Measurements from ENCODE around the gene PRADC1. TPM values are rescaled to one million over a fixed set of nuclear protein-coding genes. Genes with fewer than 3 reads are reported as not detected.

PRADC1 gene
- total and polyA plus RNA-seq, 2 donors (not counting 3 experiments of a cell fraction or from before 2014, with no cell fraction given) = 19.6 to 32.7 TPM

DNA sequence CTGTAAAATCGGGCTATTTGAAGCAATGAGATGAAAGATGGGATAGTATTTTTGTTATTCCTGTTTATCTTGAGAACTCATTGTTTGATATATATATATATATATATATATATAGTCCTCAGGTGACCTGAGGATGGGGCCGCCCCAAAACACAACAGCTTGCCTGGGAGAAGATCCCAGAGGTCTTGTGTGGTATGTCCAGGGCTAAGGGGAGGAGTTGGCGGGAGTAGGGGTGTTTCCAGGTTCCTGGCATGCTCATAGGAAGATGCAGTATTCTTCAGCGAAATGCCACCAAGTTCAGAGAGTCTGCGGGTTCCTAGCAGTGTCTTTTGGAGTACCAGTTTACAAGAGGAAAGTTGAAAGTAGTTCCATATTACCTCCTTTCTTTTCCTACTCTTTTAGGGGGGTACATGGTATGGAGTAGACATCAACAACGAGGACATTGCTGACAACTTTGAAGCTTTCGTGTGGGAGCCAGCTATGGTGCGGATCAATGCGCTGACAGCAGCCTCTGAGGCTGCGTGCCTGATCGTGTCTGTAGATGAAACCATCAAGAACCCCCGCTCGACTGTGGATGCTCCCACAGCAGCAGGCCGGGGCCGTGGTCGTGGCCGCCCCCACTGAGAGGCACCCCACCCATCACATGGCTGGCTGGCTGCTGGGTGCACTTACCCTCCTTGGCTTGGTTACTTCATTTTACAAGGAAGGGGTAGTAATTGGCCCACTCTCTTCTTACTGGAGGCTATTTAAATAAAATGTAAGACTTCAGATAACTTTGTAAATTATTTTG lies 19.4 kb upstream of the PRADC1 start:
- BruUV-seq (replicated peaks) = no TSS peak
- H3K9me1 ChIP-seq (replicated peaks; ENCODE audit: control insufficient read depth, extremely low read depth, insufficient read depth, low read length) = no peaks in the 10 kb centered on the region
- H3K4me3 ChIP-seq (replicated peaks in 1 of 3; ENCODE audit: insufficient read depth in 1 of 3, low read depth in 1 of 3, low read length in 3 of 3) = no peak overlapping the region
- H3K36me3 ChIP-seq (ENCODE audit: control insufficient read depth in 2 of 2, extremely low read depth in 1 of 2, insufficient read depth in 2 of 2, low read length in 2 of 2) = peaks cover 29 to 54% of the 10 kb centered on the region in 2 experiments
- no peaks in the 10 kb centered on the region for H3K9me3 ChIP-seq (replicated peaks; ENCODE audit: control insufficient read depth, insufficient read depth, low read length)
- H3K27me3 ChIP-seq (ENCODE audit: control insufficient read depth in 2 of 2, insufficient read depth in 2 of 2, low read length in 2 of 2) = no peaks in the 10 kb centered on the region
- dilution Hi-C loops (cut with MboI; ENCODE audit: extremely low pct_ligation_motif_present, low sequenced_read_pairs) = no loop called here
- no peak overlapping the region for H3K9ac ChIP-seq (replicated peaks; ENCODE audit: extremely low read depth, insufficient read depth, low read length)
- H3K4me2 ChIP-seq (ENCODE audit: insufficient read depth, low read length) = no peak overlapping the region
- H4K20me1 ChIP-seq (replicated peaks; ENCODE audit: control insufficient read depth, extremely low read depth, insufficient read depth, low read length) = no peaks in the 10 kb centered on the region
- FAIRE-seq (no peak), DNase-seq (ENCODE audit: low read depth, low spot score) (no peak)
- H2AFZ ChIP-seq (ENCODE audit: low read depth, low read length) = no peak overlapping the region
- peaks cover 5% of the 10 kb centered on the region for H3K79me2 ChIP-seq (ENCODE audit: control insufficient read depth, insufficient read depth, low read length)
- intact Hi-C loops (cut with micrococcal nuclease) = no loop called here
- H3K27ac ChIP-seq (ENCODE audit: insufficient read depth, low read depth, low read length) = no peak overlapping the region
- TF ChIP-seq GATA2 (IDR thresholded peaks at IDR 0.05; ENCODE audit: insufficient read depth, insufficient read length, low read depth, low read length) = no peak
- no peak for TF ChIP-seq EZH2 (IDR thresholded peaks at IDR 0.05; ENCODE audit: borderline replicate concordance, low read depth, low read length, severe bottlenecking)
- no peak for TF ChIP-seq FOS (IDR thresholded peaks at IDR 0.05; ENCODE audit: borderline replicate concordance, insufficient read depth, low read length)
- TF ChIP-seq, protein P1, sequence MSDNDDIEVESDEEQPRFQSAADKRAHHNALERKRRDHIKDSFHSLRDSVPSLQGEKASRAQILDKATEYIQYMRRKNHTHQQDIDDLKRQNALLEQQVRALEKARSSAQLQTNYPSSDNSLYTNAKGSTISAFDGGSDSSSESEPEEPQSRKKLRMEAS (IDR thresholded peaks at IDR 0.05; ENCODE audit: insufficient read depth, insufficient read length) = no peak
- TF ChIP-seq JUN (IDR thresholded peaks at IDR 0.05; ENCODE audit: borderline replicate concordance, insufficient read depth, insufficient read length, low read depth) = no peak
- no peak for TF ChIP-seq POLR2AphosphoS5 (IDR thresholded peaks at IDR 0.05; ENCODE audit: insufficient read depth, low read depth, low read length)
- no peak for TF ChIP-seq POLR2A (IDR thresholded peaks at IDR 0.05; ENCODE audit: low read depth, low read length)
- TF ChIP-seq, protein P2, sequence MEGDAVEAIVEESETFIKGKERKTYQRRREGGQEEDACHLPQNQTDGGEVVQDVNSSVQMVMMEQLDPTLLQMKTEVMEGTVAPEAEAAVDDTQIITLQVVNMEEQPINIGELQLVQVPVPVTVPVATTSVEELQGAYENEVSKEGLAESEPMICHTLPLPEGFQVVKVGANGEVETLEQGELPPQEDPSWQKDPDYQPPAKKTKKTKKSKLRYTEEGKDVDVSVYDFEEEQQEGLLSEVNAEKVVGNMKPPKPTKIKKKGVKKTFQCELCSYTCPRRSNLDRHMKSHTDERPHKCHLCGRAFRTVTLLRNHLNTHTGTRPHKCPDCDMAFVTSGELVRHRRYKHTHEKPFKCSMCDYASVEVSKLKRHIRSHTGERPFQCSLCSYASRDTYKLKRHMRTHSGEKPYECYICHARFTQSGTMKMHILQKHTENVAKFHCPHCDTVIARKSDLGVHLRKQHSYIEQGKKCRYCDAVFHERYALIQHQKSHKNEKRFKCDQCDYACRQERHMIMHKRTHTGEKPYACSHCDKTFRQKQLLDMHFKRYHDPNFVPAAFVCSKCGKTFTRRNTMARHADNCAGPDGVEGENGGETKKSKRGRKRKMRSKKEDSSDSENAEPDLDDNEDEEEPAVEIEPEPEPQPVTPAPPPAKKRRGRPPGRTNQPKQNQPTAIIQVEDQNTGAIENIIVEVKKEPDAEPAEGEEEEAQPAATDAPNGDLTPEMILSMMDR (IDR thresholded peaks at IDR 0.05; ENCODE audit: extremely low read depth in 1 of 2, insufficient read depth in 1 of 2, low read depth in 1 of 2, low read length in 2 of 2) = no peak
- TF ChIP-seq MYC (IDR thresholded peaks at IDR 0.05; ENCODE audit: low read depth, low read length) = no peak
- ChIA-PET POLR2A (no interaction called here), CTCF (no interaction called here)
- no peaks in the 10 kb centered on the region for H3K4me1 ChIP-seq (ENCODE audit: control insufficient read depth, extremely low read depth, insufficient read depth, low read length)
